Skeletal muscle cell (primary cell): ENCODE data around the gene ATP6V1B1.

Experiments used
- DNase-seq: peaks from one replicate; pipeline ENCODE4 v3.0.0-alpha.2; 2010; ENCODE audit warnings: low read depth
- H3K4me3 ChIP-seq: 2 replicates; pipeline ENCODE4 v1.5.1; 2011; ENCODE audit warnings: low read depth, mild to moderate bottlenecking, control low read depth, low read length, moderate library complexity

Gene ATP6V1B1

DNA sequence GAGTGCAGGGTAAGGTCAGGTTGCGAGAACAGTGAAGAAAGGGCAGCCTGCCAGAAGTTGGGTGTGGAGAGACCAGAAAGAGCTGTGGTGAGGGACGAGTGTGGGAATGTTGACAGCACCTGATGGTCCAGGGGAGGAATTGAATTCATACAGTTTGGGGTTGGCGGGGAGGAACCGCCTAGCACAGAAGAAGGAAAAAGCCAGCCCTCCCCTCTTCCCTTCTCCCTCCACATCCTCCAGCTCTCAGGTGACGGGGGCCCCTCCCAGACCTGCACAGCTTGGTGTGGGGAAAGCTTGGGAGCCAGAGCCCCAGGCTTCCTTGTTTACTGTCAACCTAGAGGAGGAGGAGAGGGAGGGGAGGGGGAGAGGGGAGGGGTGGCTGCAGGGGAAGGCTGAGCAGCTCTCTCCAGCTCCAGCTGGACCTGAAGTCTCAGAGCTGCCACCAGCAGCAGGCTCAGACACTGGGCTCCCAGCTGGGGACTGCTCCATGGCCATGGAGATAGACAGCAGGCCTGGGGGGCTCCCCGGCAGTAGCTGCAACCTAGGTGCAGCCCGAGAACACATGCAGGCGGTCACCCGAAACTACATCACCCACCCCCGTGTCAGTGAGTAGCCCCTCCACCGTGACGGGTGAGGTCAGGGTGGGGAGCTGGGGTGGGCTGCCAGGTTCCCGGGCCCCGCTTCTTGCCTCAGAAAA is at the start of gene ATP6V1B1:
TSS of gene ATP6V1B1 (plus strand) at position 433 of the 697 bp plus-strand sequence. CDS start at position 488, 55 bp downstream.
- DNase-seq, result no peak
- H3K4me3 ChIP-seq, result no peak within 1 kb of the TSS

DNA sequence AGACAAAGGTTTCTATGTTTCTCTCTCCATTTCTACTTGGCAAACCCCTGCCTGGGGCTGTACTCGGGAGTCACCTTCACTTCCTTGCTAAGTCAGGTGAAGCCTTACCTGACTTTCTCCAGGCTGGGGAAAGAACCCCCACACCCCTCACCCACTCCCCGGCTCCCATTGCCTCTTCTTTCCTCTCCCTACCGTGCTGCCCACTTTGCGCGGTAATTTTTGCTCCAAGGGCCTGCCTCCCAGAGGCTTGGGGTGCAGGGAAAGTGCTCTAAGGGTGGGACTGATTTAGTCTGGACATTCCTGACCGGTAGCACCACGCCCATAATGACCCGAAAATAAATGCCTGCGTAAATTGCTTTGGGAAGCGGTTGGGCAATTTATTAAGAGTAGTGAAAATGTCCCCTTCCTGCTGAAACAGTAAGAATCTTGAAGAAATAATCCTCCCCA is 49.1 kb upstream of the ATP6V1B1 start:
- H3K4me3 ChIP-seq, result no peak overlapping the region
- DNase-seq, result no peak

DNA sequence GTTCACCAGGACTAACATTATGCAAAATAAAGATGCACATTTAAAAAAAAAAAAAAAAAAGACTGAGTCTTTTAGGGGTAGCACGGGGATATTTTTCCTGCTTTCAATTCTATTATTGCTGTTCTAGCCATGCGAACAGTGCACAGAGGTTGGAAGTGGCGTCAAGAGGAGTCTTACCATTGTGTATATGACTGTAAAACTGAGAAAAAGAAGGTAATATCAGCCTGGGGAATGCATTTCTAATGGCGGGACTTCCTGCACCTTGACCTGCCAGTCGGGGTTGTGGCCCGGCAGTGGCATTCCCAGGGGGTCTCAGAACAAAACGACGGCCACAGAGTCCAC is 48.5 kb upstream of the ATP6V1B1 start:
- DNase-seq, result no peak
- H3K4me3 ChIP-seq, result peak overlapping the region; percentile 39

DNA sequence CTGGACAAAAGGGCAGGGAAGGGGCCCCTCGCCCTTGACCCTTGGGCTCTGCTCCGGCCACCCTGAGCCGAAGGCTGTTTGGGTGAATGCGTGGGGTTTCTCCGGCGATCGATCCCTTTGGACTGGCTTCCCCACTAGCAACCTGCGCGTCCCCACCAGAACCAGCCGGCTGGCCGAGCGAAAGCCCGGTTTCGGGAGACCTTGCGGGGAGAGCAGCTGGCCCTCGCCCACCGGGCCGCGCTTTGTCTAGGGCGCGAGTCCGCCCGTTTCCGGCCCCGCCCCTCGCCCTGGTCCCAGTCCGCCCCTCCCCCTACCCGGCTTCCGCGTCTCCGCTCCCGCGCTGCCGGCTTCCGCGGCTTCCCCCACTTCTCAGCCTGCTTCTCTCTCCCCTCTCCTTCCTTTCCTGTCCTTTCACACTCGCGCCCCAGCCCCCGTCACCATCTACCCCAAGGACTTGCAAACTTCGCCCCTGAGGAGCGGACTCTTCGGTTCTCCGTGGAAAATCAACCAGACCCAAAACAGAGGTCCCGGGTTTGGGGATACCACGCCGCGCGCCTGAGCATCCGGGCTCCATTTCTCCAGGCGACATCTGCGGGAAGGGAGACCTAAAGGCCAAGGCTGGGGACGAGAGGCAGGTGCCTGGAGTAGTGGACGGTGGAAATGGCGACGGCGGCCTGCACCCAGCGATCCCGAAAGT is 48.0 kb upstream of the ATP6V1B1 start:
- peak overlapping the region; percentile 39 for H3K4me3 ChIP-seq
- DNase-seq, result no peak

DNA sequence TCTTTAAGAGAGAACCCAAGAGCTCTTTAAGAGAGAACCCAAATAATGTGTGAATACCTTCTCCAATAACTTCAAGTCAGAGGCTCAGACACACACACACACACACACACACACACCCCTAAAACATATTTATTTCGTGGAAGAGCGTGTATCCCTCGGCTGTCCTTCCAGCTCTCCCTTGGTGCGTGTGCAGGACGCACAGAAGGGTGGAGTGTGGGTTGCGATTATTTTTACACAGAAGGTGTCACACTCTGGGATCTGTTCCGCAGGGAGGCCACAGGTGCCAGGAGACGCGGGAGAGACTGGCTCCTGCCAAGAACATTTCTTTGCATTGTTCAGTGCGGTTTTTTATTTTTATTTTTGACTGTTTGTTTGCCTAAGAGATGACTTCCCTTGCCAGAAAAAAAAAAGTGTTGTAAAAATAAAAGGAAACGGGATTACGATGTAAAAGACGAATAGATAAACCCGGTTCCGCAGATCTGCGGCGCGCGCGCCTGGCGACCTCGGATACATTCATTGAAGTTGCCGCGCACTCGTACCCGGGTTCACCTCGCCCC is 47.3 kb upstream of the ATP6V1B1 start:
- no peak overlapping the region for H3K4me3 ChIP-seq

DNA sequence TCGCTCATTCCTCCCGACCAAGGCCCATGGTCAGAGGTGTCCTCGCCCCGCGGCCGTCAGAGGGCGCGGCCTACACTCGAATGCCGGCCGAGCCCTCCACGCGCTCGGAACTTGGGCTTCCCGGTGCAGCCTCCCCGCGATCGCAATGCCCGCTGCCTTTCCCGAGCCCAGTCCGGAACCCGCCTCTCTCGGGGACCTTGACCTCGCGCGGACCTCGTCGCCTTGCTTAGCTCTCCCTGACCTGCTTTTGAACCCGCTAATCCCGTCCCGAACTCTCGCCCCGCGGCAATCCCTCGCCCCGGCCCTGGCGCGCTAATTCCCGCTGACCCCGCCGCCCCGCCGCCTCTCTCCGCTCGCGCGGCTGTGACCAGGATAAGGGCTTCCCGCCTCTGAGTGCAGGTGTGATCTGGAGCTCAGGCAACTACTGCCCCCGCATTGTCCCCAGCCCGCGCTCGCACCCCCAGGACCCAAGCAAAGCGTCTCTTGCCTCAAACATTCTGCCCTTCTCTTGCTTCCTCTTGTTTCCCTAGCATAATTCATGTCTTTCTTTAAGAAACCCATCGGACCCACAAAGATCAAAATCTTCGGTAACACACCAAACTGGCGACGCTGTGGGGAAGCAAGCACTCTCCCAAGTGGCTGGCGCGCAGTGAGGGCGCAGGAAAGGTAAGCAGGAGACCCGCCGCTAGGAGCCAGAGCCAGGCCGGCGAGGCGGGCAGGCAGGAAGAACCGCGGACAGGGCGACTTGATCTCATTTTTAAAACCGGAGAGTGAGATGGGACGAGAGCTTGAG is 46.6 kb upstream of the ATP6V1B1 start:
- H3K4me3 ChIP-seq, result no peak overlapping the region
- DNase-seq, result no peak

More for the DNA sequence above, 47.3 kb upstream of the ATP6V1B1 start:
- DNase-seq, result no peak

DNA sequence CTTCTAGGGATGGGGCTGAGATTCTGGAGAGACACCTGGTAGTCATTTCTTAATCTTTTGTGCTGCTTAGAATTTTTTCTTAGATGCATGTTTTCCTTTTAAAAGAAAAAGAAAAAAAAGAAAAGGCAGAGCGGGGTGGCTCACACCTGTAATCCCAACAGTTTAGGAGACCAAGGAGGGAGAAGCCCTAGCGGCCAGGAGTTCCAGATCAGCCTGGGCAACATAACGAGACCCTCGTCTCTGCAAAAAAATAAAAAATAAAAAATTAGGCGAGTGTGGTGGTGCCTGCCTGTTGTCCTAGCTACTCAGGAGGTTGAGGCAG is 46.0 kb upstream of the ATP6V1B1 start:
- H3K4me3 ChIP-seq, result no peak overlapping the region
- no peak for DNase-seq

DNA sequence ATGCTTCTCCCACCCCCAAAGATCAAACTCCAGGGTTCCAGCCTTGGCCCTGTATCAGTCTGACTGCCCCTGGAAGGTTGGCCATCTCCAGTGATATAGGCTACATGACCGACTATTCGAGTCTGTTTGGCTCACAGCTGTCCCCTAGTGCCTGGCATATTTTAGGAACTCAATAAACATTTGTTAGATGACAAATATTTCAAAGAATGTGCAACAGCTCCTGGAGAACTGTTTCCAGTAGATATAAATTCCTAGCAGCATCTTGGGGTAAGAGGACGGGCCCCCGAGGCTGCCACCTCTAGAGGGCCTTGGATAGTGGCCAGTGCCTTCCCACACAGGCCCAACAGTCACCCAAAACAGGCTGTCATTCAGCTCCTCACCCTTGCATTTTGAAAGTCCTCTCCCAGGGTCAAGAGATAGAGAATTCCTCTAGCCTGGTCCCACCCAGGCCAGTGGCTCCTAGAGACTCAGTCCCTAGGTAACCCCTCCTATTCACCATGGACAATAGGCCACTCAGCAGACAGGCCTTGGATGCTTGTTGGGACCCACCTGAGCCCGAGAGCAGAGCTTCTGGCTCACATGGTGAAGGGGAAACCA is 45.1 kb upstream of the ATP6V1B1 start:
- DNase-seq, result no peak
- H3K4me3 ChIP-seq, result no peak overlapping the region

DNA sequence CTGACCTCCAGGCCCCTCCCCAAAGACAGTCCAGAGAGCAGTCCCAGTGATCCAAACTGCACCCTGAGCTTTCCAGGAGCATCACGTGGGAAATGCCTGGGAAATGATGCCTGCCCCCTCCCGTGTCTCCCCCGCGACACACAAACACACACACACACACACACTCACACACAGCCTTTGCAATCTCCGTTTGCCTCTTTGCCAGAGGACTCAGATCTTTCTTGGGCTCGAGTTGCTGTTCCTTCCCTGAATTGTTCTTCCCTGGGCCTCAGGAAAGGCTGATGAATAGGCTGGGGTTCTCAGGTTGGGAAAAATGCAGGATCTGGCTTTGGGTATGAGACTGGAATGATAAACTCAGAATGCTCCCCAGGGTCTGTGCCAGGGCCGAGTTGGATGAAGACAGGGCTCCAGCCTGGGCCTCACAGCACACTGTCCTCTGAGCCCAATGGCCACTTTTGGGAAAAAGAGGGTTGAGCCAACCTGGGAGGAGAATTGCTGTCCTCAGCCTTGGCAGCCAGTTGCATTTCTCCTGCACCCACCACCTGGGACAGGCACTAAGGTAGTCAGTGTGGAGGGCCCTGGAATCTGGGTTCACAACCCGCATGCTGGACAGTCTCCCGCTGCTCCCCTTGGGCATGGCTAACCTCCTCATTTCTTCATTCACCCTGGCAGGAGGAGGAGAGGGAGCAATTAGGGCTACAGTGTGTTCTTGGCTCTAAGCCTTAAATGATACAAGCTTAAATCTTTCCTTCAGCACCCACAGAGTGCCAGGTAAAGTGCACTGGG is 43.9 kb upstream of the ATP6V1B1 start:
- DNase-seq, result no peak
- no peak overlapping the region for H3K4me3 ChIP-seq

DNA sequence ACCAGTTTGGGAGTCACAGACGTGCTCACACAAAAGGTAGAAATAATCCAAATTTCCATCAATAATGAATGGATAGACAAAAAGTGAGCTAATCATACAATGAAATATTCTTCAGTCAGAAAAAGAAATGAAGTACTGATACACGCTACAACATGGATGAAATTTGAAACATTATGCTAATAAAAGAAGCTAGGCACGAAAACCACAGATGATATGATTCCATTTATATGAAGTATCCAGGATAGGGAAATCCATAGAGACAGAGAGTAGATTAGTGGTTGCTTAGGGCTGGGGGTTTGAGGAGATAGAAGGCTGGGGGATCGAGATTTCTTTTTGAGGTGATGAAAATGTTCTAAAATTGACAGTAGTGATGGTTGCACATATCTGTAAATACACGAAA is 43.0 kb upstream of the ATP6V1B1 start:
- DNase-seq, result no peak

DNA sequence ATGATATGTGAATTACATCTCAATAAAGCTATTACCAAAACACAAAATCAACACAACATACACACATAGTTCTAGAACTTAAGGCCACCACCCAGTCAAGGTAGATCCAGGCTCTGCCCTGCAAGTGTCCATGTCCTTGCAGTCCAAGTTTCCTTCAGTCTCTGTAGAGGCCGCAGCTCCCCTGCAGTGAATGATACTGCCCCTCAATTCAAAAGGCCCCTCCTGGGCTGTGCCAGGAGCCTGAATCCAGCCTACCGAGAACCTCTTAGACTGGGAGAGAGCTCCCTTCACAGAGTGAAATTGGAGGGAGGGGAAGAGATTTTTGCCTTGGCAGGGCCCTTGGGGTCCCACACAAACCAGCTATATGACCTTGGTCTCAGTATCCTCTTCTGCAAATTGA is 42.5 kb upstream of the ATP6V1B1 start:
- DNase-seq, result no peak
- no peak overlapping the region for H3K4me3 ChIP-seq

More for the DNA sequence above, 43.0 kb upstream of the ATP6V1B1 start:
- H3K4me3 ChIP-seq, result no peak overlapping the region

DNA sequence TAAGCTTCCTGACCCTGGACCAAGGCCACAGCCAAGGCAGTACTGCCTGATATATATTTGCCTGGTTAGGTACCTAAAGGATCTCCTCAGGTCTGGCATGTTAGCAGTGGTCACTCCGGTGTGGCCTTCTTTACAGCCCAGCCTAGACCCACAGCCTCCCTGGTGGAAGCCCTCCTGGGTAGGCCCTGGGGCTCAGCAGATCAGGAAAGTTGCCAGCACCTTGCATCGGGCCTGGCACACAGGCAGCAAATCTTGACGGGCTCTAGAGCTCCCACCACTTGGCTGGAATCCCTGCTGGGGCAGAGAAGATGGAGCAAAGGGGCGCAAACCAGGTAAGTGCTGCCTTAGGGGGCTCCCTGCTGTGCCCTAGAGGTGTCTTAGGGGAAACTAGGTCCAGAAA is 40.9 kb upstream of the ATP6V1B1 start:
- no peak overlapping the region for H3K4me3 ChIP-seq
- DNase-seq, result no peak

DNA sequence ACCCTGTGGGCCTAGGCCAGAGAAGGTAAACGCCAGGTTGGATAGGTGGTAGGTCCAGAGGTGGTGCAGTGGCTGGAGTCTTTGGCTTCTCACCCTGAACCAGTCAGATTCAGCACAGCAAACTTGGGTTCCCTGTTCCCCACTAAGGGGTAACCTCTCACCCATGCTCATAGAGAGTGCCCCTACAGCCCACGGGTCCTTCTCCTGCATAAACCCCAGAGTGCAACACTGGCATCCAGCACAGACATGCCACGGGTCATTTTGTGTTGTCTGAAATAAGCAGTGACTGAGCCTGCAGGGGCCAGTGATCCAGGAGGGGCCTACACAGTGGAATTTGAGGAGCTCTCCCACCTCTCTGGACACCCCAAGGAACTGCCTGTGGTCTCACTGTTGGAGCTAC is 40.5 kb upstream of the ATP6V1B1 start:
- DNase-seq, result no peak
- no peak overlapping the region for H3K4me3 ChIP-seq

DNA sequence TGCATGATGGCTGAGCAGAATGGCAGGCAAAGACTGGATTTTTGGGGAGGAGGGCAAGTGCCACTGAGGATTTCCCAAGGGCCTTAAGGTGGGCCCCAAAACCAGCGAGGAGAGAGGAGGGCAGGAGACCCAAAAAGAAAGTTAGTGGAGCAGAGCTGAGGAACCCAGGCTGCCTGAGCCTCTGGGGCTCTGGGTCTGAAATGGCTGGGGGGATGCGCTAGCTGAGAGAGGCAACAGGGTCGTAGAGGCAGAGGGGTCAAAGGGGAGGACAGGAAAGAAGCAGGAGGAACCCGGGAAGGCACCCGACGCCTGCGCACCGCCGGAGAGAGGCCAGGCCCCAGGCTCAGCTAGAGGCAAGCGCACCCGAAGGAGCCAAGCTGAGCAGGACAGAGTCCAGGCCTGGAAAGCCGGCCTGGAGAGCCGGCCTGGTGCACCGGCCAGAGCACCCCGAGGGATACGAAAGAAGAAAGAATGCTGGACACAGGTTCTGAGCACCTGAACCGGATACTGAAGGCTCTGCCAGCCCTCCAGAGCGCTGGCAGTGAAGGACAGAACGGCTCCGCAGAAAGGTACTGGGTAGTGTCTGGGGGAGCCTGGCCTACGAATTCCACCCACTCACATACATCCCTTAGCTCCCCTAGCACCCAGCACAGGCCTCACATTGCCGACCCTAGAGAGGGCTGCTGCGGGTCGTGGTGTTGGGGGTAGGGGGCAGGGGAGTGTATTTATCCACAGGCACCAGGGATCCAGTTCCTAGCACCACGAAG is 39.5 kb upstream of the ATP6V1B1 start:
- no peak overlapping the region for H3K4me3 ChIP-seq
- no peak for DNase-seq

DNA sequence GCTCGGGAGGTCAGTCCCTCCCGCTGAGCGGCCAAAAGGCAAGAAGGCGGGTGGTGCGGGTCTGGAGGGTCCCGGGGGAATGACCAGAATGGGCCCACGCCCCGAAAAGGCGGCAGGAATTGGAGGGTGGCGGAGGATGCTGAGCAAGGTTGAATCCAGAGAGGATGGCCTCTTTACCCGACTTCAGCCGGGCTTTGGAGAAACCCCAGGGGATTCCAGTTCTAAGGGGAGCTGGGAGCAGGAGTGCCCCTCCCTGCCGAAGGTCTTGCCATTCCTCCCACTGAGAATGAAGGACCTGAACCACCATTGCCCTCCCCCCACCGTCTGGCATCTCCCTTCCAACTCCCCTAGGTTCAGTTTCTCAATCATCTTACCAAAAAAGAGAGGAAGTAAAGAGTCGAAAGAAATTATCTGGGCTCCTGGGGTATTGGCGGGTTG is 38.9 kb upstream of the ATP6V1B1 start:
- no peak for DNase-seq
- no peak overlapping the region for H3K4me3 ChIP-seq

DNA sequence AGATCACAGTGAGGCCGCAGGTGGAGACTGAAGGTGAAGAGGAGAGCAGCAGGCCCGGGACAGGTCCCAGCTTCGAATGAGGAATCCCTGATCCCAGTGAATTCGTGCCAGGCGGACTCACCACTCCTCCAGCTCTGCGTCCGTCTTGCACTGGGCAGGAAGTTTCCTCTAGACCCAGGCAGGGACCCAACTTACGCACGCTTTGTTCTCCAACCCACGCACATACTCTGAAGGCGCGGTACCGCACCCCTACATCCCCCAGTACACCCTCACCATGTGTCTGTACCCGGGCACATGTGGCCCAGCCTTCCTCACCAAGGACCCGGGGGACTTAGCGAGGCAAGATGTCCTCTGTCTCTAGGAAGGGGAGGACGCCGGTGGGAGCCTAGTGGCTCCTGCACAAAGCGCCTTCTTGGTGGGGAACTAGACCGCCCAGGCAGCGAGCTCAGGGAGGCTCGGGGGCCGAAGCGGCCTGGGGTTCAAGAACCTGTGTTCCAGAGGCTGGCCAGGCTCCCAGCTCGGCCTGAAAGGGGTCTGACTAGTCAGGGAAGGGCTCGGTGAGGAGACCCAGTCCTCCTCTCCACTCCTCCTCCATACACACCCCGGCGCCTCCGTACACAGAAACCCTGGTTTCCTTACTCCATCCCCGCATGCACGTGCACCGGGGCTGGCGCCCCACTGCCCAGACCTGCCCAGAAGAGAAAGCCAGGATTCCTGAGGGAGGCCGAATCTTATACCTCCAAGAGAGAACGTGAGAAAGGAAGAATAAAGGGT is 38.3 kb upstream of the ATP6V1B1 start:
- H3K4me3 ChIP-seq, result no peak overlapping the region
- DNase-seq, result no peak

DNA sequence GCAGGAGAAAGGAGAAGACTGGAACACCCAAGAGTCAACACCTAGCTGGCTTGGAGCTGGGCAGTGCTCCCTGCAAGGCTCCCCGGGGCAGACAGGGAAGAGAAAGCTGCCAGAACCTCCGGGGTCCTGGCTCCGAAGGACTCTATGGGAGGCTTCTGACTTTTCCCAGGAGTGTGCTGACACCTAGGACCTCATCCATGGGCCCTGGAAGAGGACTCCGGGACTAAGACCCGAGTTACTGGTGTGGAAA is 37.8 kb upstream of the ATP6V1B1 start:
- no peak overlapping the region for H3K4me3 ChIP-seq
- DNase-seq, result no peak
